Brain microvascular endothelial cell (primary cell): ENCODE measurements around the gene MFAP4.

Experiments
- DNase-seq: peaks from one replicate; pipeline ENCODE4 v3.0.0-alpha.2; 2020
- H3K27ac ChIP-seq: fragments of 250-450 bp; sonication (Bioruptor Pico); 2 replicates; pipeline ENCODE4 v1.5.1; 2020; ENCODE audit warnings: mild to moderate bottlenecking, moderate library complexity
- H3K27me3 ChIP-seq: fragments of 250-450 bp; sonication (Bioruptor Pico); replicated peaks from 2 replicates; pipeline ENCODE4 v1.5.1; 2020; ENCODE audit warnings: mild to moderate bottlenecking
- H3K36me3 ChIP-seq: fragments of 250-450 bp; sonication (Bioruptor Pico); replicated peaks from 2 replicates; pipeline ENCODE4 v1.5.1; 2020; ENCODE audit warnings: mild to moderate bottlenecking
- H3K4me3 ChIP-seq: 2 replicates; pipeline ENCODE4 v1.5.1; 2011; ENCODE audit warnings: low read depth, mild to moderate bottlenecking, control low read depth, low read length, moderate library complexity
- in situ Hi-C: cut with HindIII; loops from 2 replicates; pipeline ENCODE4 v1.10.0; 2017; ENCODE audit warnings: low sequenced_read_pairs, low pct_ligation_motif_present
- TF ChIP-seq, protein P1 (sequence below): IDR thresholded peaks from 2 replicates; pipeline ENCODE4 v1.5.1; 2011; ENCODE audit warnings: low read depth, mild to moderate bottlenecking, moderate library complexity, low read length, control low read depth, inconsistent platforms; ENCODE audit errors: missing control alignments

MFAP4 gene

DNA sequence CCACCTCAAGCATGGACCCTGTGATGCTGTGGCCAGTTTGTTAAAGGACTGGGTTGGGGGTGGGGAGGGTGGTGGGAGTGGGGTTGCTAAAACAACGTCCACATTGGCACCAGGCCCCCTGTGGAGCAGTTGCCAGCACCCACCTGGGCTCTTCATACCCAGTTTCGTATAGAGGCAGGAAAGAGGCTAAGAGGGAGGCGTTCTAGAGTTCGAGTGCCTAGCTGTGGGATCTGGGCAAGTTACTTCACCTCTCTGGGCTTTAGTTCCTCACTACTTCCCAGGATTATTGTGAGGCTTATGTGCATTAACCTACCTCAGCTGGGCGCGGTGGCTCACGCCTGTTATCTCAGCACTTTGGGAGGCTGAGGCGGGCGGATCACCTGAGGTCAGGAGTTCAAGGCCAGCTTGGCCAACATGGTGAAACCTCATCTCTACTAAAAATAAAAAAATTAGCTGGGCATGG, 1.4 kb downstream of the MFAP4 start:
- Histone ChIP-seq H3K36me3 (peaks cover 40% of the 10 kb centered on the region), H3K27me3 (no peaks in the 10 kb centered on the region), H3K27ac (no peak overlapping the region), H3K4me3 (no peak overlapping the region)
- in situ Hi-C loops = no loop called here
- no peak for DNase-seq
- TF ChIP-seq, protein P1, sequence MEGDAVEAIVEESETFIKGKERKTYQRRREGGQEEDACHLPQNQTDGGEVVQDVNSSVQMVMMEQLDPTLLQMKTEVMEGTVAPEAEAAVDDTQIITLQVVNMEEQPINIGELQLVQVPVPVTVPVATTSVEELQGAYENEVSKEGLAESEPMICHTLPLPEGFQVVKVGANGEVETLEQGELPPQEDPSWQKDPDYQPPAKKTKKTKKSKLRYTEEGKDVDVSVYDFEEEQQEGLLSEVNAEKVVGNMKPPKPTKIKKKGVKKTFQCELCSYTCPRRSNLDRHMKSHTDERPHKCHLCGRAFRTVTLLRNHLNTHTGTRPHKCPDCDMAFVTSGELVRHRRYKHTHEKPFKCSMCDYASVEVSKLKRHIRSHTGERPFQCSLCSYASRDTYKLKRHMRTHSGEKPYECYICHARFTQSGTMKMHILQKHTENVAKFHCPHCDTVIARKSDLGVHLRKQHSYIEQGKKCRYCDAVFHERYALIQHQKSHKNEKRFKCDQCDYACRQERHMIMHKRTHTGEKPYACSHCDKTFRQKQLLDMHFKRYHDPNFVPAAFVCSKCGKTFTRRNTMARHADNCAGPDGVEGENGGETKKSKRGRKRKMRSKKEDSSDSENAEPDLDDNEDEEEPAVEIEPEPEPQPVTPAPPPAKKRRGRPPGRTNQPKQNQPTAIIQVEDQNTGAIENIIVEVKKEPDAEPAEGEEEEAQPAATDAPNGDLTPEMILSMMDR = no peak

DNA sequence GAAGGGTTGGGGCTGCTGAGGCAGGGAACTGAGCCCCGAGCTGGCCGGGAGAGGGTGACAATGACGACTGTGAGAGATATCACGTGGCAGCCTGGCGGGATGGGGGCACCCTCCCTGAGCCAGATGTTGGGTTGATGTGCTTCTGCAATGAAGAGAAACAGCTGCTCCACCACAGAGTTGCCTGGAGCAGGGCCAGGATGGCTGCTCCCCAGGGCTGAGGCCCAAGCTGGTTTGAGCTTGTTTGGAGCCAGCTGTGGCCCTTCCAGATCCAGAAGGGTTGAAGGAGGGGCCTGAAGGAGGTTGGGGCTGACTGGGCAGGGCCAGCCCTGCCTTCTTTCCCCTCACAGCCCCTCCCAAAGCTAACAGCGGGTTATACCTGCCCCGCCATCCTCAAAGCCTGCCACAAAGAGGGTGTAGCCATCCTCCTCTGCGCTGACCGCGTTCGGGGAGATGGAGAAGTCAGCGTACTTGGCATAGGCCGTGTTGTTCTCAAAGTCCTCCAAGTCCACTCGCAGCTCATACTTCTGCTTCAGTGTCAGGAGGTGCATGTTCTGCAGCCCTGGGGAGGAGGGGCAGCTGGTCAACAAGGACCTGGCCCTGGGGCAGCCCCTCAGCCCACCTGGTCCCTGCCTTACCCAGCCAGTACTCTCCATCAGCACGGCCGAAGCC, 2.1 kb downstream of the MFAP4 start:
- H3K27me3 ChIP-seq = no peaks in the 10 kb centered on the region
- H3K36me3 ChIP-seq = peaks cover 47% of the 10 kb centered on the region
- DNase-seq = no peak
- H3K4me3 ChIP-seq = no peak overlapping the region
- TF ChIP-seq, protein P1 = no peak
- in situ Hi-C loops = no loop called here
- H3K27ac ChIP-seq = no peak overlapping the region

DNA sequence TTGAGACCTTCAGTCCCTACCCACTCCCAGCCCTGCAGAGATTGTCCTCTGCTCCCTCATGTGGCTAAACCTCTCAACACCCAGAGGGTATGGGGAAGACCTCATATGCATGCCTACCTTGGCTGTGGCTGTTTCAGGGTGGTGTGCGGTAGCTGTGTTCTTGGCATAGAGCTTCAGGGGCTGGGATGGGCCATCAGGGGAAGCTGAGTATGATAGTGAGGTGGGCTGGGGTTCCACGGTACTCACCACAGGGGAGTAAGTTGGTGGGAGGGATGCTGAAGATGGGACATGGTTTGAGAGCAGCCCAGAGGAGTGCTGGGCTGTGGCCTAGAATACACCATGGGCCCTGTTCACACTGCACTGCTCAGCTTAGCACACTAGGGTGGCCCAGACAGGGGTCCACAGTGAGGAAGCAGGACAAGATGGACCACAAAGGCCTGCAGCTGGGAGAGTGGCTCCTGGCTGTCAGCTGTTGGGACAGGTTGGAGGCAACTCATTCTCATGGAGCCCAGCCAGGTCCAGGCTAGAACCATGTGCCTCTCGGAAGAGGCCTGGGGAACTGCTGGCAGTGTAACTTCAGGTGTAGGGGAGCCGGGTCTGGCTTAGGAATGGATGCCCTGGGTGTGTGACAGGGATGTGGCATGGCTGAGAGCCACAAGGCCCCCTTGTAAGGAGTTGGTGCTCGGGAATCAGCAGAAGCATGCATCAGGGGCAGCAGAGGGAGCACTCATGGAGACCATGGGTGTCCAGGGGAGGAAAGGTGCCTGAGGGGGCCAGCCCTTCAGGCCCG, 3.1 kb downstream of the MFAP4 start:
- in situ Hi-C loops = no loop called here
- no peaks in the 10 kb centered on the region for H3K27me3 ChIP-seq
- H3K27ac ChIP-seq = no peak overlapping the region
- no peak overlapping the region for H3K4me3 ChIP-seq
- TF ChIP-seq, protein P1 = no peak
- DNase-seq = no peak
- peaks cover 52% of the 10 kb centered on the region for H3K36me3 ChIP-seq

DNA sequence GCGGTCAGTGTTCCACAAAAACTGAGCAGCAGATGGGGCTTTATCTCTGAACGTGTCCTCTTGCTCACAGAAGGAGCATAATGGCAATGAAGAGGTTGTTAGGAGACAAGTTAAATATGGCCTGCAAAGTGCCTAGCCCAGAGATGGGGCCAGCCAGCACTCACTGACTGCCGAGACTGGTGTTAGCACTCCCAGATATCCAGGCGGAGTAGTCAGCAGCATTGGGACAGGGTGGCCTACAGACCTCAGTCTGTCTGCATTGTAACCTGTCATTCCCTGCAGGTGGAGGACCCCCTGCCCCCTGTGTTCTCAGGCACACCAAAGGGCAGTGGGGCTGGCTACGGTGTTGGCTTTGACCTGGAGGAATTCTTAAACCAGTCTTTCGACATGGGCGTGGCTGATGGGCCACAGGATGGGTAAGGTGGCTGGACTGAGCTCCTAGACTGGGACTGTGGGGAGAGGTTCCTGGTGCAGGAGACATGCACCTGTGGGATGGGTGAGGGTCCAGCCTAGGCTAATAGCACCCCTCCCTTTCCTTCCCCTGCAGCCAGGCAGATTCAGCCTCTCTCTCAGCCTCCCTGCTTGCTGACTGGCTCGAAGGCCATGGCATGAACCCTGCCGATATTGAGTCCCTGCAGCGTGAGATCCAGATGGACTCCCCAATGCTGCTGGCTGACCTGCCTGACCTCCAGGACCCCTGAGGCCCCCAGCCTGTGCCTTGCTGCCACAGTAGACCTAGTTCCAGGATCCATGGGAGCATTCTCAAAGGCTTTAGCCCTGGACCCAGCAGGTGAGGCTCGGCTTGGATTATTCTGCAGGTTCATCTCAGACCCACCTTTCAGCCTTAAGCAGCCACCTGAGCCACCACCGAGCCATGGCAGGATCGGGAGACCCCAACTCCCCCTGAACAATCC, 4.2 kb downstream of the MFAP4 start:
- Histone ChIP-seq H3K36me3 (peaks cover 52% of the 10 kb centered on the region), H3K27me3 (no peaks in the 10 kb centered on the region), H3K27ac (no peak overlapping the region), H3K4me3 (no peak overlapping the region)
- in situ Hi-C loops = no loop called here
- TF ChIP-seq, protein P1 = no peak
- DNase-seq = no peak

DNA sequence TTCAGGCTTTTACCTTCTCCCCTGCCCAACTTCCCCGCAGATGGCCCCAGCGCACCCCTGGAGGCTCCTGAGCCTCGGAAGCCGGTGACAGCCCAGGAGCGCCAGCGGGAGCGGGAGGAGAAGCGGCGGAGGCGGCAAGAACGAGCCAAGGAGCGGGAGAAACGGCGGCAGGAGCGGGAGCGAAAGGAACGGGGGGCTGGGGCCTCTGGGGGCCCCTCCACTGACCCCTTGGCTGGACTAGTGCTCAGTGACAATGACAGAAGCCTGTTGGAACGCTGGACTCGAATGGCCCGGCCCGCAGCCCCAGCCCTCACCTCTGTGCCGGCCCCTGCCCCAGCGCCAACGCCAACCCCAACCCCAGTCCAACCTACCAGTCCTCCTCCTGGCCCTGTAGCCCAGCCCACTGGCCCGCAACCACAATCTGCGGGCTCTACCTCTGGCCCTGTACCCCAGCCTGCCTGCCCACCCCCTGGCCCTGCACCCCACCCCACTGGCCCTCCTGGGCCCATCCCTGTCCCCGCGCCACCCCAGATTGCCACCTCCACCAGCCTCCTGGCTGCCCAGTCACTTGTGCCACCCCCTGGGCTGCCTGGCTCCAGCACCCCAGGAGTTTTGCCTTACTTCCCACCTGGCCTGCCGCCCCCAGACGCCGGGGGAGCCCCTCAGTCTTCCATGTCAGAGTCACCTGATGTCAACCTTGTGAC, 5.1 kb downstream of the MFAP4 start:
- in situ Hi-C loops = no loop called here
- no peak overlapping the region for H3K4me3 ChIP-seq
- H3K27me3 ChIP-seq = no peaks in the 10 kb centered on the region
- TF ChIP-seq, protein P1 = no peak
- no peak overlapping the region for H3K27ac ChIP-seq
- DNase-seq = no peak
- peaks cover 52% of the 10 kb centered on the region for H3K36me3 ChIP-seq
